ENCODE measurements around the gene MAZ.

MAZ gene

GRCh38 chr16:29809850-29810698 lies 3.7 kb downstream of the MAZ start:
- no peak for DNase-seq

- no peak for DNase-seq
Observed at GRCh38 chr16:29810699-29811169, 4.4 kb downstream of the MAZ start.

DNA sequence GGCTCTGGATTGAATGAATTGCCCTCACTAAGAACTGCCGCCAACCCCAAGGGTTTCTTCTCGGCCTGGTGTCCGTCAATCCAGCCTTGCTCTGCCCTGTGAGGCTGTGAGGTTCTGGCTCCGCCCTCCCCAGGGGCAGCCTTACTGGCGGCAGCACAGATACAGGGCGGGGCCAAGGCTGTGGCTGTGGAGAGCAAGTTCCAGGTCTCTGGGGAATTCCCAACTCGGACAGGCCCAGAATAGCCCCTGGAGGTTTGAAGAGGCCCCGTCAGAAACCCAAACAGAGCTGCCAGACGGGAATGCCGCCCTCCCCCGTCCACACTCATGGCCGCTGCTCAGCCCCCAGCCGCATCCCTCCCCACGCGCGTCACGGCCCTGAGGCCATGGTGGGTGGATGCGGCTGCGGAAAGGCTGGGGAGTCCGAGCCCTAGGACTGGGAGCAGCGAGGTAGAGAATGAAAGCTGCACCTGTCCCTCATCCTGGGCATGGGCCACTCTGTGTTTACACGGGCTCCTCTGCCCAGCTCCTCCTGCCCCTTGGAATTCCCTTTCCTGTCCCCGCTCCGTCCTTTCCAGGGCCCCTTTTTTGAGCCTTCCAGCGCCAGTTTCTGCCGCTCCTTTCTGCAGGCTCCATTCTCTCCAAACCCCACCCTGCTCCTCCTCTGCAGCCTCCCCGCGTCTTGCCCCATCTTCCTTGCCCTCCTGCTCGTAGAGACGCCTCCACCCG lies 5.0 kb downstream of the MAZ start:
- peak; percentile 63 for DNase-seq

- peak; percentile 20 for DNase-seq
Observed at GRCh38 chr16:29811896-29812665, 5.8 kb downstream of the MAZ start, which contains the start of gene PRRT2. PRRT2 (plus strand) TSS chr16:29812193; CDS start chr16:29813055, 862 bp downstream.

DNA sequence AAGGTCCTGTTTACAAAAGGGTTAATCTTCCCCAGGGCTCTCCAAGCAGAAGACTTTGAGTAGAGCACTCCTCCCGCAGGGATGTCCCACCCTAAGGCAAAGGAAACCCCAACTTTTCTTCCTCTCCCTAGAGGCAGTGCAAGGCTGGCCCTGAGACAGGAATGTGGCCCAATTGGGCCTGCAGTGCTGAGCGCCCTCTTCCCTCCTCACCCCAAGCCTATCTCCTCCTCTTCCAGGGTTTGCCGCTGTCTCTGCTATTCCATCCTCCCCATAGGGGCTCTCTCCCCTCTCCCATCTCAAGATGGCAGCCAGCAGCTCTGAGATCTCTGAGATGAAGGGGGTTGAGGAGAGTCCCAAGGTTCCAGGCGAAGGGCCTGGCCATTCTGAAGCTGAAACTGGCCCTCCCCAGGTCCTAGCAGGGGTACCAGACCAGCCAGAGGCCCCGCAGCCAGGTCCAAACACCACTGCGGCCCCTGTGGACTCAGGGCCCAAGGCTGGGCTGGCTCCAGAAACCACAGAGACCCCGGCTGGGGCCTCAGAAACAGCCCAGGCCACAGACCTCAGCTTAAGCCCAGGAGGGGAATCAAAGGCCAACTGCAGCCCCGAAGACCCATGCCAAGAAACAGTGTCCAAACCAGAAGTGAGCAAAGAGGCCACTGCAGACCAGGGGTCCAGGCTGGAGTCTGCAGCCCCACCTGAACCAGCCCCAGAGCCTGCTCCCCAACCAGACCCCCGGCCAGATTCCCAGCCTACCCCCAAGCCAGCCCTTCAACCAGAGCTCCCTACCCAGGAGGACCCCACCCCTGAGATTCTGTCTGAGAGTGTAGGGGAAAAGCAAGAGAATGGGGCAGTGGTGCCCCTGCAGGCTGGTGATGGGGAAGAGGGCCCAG lies 6.7 kb downstream of the MAZ start:
- no peak for DNase-seq

- DNase-seq, result no peak
Observed at GRCh38 chr16:29813644-29814562, 7.6 kb downstream of the MAZ start.

- DNase-seq, result no peak
Observed at GRCh38 chr16:29814592-29814991, 8.3 kb downstream of the MAZ start.

- no peak for DNase-seq
Observed at GRCh38 chr16:29815032-29815721, 8.8 kb downstream of the MAZ start.

DNA sequence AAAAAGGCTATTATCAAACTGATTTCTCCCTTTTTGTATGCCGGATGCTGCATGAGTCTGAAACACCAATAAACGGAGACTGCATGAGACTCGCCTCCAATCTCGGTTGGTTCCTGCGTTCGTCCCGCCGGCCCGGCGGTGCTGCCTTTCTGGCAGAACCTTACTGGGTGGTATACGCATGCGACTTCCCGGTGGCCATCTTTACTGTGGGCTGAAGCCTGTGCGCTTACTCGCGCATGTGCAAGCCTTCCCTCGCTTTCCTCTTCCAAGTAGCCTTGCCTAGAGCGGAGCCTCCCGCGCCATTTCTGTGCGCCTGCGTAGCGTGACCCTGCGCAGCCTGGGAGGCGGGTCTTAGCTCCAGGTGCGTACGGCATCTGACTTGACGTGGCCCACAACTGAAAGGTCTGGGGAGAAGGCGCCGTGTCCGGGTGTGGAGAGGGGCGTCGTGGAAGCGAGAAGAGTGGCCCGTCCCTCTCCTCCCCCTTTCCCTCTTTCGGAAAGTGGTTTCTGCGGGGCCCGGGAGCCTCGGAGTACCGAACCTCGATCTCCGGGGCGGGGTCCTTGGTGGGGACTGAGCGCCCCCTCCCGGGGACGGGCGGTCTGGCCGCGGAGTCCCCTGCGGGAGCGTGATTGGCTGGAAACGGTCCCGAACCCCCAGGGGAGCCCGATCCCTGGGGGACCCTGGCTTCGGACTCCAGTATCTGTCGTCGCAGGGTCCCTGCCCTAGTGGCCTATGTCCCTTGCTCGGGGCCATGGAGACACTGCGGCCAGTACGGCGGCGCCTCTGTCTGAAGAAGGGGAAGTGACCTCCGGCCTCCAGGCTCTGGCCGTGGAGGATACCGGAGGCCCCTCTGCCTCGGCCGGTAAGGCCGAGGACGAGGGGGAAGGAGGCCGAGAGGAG lies 9.7 kb downstream of the MAZ start, which contains the start of gene PAGR1:
TSS of gene PAGR1 (plus strand) at position 360 of the 901 bp plus-strand sequence. CDS start at position 734, 374 bp downstream.
- DNase-seq, result peak; percentile 97

- DNase-seq, result no peak
Observed at GRCh38 chr16:29816694-29817441, 10.5 kb downstream of the MAZ start.

DNA sequence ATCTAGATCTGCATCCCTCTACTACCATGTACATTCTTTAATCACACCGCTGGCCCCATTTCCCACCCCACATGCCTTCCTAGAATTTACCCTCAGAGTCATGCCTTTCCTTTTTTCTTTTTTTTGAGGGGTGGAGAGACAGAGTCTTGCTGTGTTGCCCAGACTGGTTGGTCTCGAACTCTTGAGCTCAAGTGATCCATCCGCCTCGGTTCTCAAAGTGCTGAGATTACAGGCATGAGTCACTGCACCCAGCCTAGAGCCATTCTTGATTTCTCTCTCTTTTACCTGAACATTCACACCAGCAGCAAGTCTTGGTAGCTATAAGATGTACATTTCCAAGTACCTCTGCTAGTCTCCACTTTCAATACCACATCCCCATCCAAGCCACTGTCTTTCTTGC lies 11.8 kb downstream of the MAZ start:
- DNase-seq, result no peak

DNA sequence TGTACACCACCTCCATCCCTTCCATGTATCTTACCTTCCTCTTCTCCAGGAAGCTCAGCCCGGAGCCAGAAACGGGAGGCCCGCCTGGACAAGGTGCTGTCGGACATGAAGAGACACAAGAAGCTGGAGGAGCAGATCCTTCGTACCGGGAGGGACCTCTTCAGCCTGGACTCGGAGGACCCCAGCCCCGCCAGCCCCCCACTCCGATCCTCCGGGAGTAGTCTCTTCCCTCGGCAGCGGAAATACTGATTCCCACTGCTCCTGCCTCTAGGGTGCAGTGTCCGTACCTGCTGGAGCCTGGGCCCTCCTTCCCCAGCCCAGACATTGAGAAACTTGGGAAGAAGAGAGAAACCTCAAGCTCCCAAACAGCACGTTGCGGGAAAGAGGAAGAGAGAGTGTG lies 13.2 kb downstream of the MAZ start:
- DNase-seq, result no peak

DNA sequence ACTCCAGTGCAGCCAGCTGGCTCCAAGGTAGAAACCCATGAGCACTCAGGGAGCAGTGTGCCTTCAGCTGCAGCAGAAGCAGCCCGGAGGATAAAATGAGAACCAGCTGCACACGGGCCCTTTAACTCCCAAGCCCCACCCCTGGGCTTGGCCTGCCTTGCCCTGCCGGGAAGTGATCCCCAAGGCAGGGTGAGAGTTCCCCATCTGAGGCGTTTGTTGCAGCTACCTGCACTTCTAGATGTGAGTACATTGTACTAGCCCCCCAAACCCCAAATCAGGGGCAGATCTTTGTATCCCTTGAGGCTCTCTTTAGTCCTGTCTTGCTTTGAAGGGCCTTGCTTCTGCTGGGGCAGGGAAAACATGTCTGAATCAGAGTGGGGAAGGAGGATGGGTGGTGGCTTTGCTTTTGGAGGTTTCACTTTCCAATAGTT lies 14.0 kb downstream of the MAZ start, which contains the start of gene MVP:
TSS of gene MVP (plus strand) at position 192 of the 431 bp plus-strand sequence. CDS start 10,088 bp downstream, outside the sequence.
- DNase-seq, result no peak

- DNase-seq, result no peak
Observed at GRCh38 chr16:29820730-29821642, 14.7 kb downstream of the MAZ start.

- DNase-seq, result no peak
Observed at GRCh38 chr16:29821643-29822115, 15.3 kb downstream of the MAZ start.

- no peak for DNase-seq
Observed at GRCh38 chr16:29824589-29825144, 18.3 kb downstream of the MAZ start.

Data from NCI-H2107 (cell line).